Activated CD8-positive, alpha-beta T cell treated with anti-CD3 and anti-CD28 coated beads for 36 hours (primary cell): ENCODE results near the gene APBA1. TPM values are rescaled to one million over a fixed set of nuclear protein-coding genes. Genes with fewer than 3 reads are reported as not detected.

Experiments used
- ATAC-seq: fragments of 200-7000 bp; cut with Tn5 transposase; one replicate; pipeline ENCODE4 v1.10.0; 2021; ENCODE audit warnings: mild to moderate bottlenecking, moderate library complexity
- CTCF ChIA-PET: fragments of 350-600 bp; sonication (Branson Sonifier 250); formaldehyde crosslinking; loops from one replicate; lab custom pipeline; 2021; ENCODE audit warnings: antibody characterized with exemption; lab: Charles Lee
- POLR2A ChIA-PET: fragments of 350-600 bp; sonication (Branson Sonifier 250); formaldehyde crosslinking; loops from one replicate; lab custom pipeline; 2021; ENCODE audit warnings: antibody characterized with exemption; lab: Charles Lee
- DNase-seq: peaks from one replicate; pipeline ENCODE4 v3.0.0-alpha.2; 2020
- H3K27ac Mint-ChIP-seq: one replicate; pipeline ENCODE4 v1.8.0; 2021; ENCODE audit warnings: mild to moderate bottlenecking, mixed read lengths
- H3K27me3 Mint-ChIP-seq: one replicate; pipeline ENCODE4 v1.8.0; 2021; ENCODE audit warnings: mixed read lengths
- H3K36me3 Mint-ChIP-seq: one replicate; pipeline ENCODE4 v1.8.0; 2021; ENCODE audit warnings: low read depth, mixed read lengths
- H3K4me1 Mint-ChIP-seq: one replicate; pipeline ENCODE4 v1.8.0; 2021; ENCODE audit warnings: low read depth, mixed read lengths
- H3K4me3 Mint-ChIP-seq: one replicate; pipeline ENCODE4 v1.8.0; 2021; ENCODE audit warnings: mild to moderate bottlenecking, moderate library complexity, mixed read lengths
- H3K9me3 Mint-ChIP-seq: one replicate; pipeline ENCODE4 v1.8.0; 2021; ENCODE audit warnings: mixed read lengths
- intact Hi-C: fragments of 100-400 bp; cut with micrococcal nuclease; formaldehyde crosslinking; loops from one replicate; pipeline ENCODE4 v1.10.0; 2022
- total RNA-seq, 2 experiments: library from RNA; stranded (reverse); gene quantifications; one replicate each; pipeline ENCODE4 v1.2.3, GENCODE V29; 2021
- TF ChIP-seq, protein P1 (sequence below): fragments of 200-600 bp; IDR thresholded peaks from one replicate; pipeline ENCODE4 v1.8.0; 2022; ENCODE audit warnings: antibody characterized with exemption, mild to moderate bottlenecking

The APBA1 gene
- total RNA-seq, 2 experiments from 2014 or later: 0.07 TPM; not detected in 1

DNA sequence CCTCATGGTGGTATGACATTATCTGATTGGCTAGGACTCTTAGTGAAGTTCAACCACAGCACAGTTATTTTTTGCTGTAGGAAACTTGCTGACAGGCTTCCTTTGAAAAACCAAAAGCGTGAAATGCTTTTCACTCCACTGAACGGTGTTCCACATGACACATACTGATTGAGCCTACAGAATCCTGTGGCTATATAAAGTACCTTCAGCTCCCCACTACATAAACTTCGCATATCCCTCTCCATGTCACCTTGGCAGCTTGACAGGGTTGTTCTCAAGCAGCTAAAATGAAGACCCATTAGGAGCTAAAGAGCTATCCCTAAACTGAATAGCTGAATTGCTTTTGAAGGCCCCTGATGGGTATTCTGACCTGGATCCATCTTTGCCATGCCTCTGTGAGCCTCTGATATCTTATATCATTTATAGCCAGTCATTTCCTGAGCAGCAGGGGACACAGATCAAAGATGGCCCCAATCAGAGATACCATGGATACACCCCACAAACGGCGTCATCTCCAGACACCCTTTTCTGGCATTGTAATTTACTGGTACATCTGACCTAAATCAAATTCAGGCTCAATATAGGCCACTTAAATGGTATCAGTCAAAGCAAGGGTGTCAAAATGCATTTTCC is 91.5 kb downstream of the APBA1 start:
- no peak for ATAC-seq

DNA sequence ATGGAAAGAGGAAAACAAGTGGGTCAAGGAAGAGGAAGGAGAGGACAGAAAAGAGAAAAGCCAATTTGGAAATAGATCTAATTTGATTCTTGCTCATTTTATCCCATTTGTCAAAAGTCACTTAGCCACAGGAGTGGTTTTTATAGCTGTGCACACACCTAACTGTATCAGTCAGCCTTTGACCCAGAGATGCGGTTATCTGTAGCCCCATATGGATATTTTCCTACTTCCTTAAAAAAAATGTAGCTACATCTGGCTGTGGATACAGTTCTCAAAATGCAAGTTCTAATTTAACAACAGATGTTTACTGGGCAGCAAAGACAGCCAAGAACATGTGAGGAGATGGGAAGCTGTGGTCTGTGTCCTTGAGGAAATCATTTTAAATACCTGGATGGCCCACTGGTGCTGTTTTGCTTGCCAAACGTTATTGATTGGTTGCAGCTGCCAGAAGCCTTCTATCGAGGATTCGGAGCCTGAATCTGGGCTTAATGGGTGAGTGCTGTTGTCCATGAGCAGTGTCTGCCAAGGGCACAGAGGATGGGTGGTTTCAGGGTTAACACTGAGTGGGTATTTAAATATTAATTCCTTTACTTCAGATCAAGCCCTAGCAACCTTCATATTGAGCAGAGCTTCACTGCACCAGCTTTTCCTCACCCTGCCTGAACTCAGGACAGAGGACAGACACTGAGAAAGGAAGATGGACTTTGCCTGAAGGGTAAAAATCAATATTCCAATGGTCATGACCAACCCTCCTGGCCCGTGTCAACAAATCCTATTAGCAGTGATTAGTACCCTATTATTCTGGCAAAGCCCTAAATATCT is 92.2 kb downstream of the APBA1 start:
- no peaks in the 10 kb centered on the region for H3K9me3 Mint-ChIP-seq
- H3K27me3 Mint-ChIP-seq: peaks cover 4% of the 10 kb centered on the region
- intact Hi-C loops: no loop called here
- TF ChIP-seq, protein P1, sequence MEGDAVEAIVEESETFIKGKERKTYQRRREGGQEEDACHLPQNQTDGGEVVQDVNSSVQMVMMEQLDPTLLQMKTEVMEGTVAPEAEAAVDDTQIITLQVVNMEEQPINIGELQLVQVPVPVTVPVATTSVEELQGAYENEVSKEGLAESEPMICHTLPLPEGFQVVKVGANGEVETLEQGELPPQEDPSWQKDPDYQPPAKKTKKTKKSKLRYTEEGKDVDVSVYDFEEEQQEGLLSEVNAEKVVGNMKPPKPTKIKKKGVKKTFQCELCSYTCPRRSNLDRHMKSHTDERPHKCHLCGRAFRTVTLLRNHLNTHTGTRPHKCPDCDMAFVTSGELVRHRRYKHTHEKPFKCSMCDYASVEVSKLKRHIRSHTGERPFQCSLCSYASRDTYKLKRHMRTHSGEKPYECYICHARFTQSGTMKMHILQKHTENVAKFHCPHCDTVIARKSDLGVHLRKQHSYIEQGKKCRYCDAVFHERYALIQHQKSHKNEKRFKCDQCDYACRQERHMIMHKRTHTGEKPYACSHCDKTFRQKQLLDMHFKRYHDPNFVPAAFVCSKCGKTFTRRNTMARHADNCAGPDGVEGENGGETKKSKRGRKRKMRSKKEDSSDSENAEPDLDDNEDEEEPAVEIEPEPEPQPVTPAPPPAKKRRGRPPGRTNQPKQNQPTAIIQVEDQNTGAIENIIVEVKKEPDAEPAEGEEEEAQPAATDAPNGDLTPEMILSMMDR: no peak
- POLR2A ChIA-PET: no interaction called here
- H3K4me1 Mint-ChIP-seq: no peaks in the 10 kb centered on the region
- H3K36me3 Mint-ChIP-seq: no peaks in the 10 kb centered on the region
- no peak overlapping the region for H3K4me3 Mint-ChIP-seq
- ATAC-seq (no peak), DNase-seq (no peak)
- CTCF ChIA-PET: interaction anchor here (1.0 kb wide), 1 partner anchor 159 kb away, joined by 3 read pairs; no protein-coding TSS in a partner anchor
- H3K27ac Mint-ChIP-seq: no peak overlapping the region

More for the DNA sequence above, 91.5 kb downstream of the APBA1 start:
- H3K9me3 Mint-ChIP-seq: no peaks in the 10 kb centered on the region
- ChIA-PET POLR2A (no interaction called here), CTCF (no interaction called here)
- no peak for DNase-seq
- no peaks in the 10 kb centered on the region for H3K4me1 Mint-ChIP-seq
- TF ChIP-seq, protein P1: no peak
- H3K4me3 Mint-ChIP-seq: no peak overlapping the region
- intact Hi-C loops: no loop called here
- H3K36me3 Mint-ChIP-seq: no peaks in the 10 kb centered on the region
- peaks cover 4% of the 10 kb centered on the region for H3K27me3 Mint-ChIP-seq
- no peak overlapping the region for H3K27ac Mint-ChIP-seq

DNA sequence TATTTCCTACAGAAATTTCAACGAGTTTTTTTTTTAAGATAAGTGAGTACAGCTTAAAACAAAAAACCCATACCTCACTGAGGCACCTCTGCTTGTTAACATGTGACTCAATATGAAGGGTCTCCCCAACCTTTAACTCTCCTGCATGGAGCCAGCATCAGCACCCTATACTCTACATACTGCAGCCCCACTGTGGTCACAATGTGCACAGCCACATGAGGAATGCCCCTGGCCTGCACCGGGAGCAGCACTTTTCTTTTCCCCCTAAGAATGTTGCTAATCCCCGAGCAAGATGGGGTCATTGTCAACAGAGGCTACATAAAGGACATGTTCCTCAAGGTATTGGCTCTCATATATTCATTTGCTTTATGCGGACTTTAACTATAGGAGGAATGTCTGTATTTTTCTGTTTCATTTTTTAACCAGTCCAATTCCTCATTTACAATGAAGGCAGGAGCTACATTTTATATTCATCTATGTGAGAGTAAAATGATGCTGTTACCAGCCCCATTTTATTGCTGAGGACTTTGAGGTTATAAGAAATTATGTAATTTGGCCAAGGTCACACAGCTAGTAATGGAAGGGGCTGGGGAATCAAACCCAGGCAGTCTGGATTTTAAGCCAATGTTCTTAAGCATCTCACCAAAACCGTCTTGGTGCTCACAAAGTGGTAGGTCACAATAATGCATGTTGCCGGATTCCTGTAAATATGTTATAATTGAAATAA is 93.0 kb downstream of the APBA1 start:
- H3K27ac Mint-ChIP-seq: no peak overlapping the region
- TF ChIP-seq, protein P1: no peak
- POLR2A ChIA-PET: no interaction called here
- H3K27me3 Mint-ChIP-seq: peaks cover 4% of the 10 kb centered on the region
- DNase-seq (no peak), ATAC-seq (no peak)
- intact Hi-C loops: no loop called here
- H3K9me3 Mint-ChIP-seq: no peaks in the 10 kb centered on the region
- H3K36me3 Mint-ChIP-seq: no peaks in the 10 kb centered on the region
- H3K4me3 Mint-ChIP-seq: no peak overlapping the region
- no peaks in the 10 kb centered on the region for H3K4me1 Mint-ChIP-seq
- CTCF ChIA-PET: interaction anchor here (1.0 kb wide), 1 partner anchor 158 kb away, joined by 3 read pairs; no protein-coding TSS in a partner anchor

DNA sequence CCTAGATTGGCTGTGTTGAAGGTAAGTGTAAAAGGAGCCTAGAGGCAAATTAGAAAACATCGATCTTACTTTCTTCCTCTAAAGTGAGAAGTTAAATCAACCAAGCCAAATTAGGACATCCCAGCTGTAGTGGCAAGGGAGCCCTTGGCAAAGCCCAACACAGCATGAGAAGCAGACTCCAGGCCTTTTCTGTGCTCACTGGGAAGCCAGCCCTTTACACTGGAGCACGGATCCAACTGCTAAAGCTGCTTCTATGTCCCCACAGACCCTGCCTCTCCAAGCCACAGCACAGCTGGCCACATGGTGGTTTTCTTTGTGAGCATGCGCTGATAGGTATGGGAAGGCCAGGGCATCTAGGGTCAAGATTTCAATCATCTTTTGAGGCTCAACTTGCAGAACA is 94.1 kb downstream of the APBA1 start:
- TF ChIP-seq, protein P1: no peak
- ChIA-PET POLR2A (no interaction called here), CTCF (no interaction called here)
- no peaks in the 10 kb centered on the region for H3K4me1 Mint-ChIP-seq
- H3K4me3 Mint-ChIP-seq: no peak overlapping the region
- no peaks in the 10 kb centered on the region for H3K9me3 Mint-ChIP-seq
- H3K27ac Mint-ChIP-seq: no peak overlapping the region
- H3K27me3 Mint-ChIP-seq: peaks cover 4% of the 10 kb centered on the region
- DNase-seq: no peak
- intact Hi-C loops: no loop called here
- no peaks in the 10 kb centered on the region for H3K36me3 Mint-ChIP-seq
- ATAC-seq: no peak
